GM04503 (cell line): ENCODE data around the gene MAX.
"Not testable (repeated sequence)": the region's sequence is repeated elsewhere in the genome, so short reads cannot be mapped to it uniquely, and the experiment has no call there.

Experiments
- DNase-seq: peaks from one replicate; pipeline ENCODE4 v3.0.0-alpha.2; 2012; ENCODE audit warnings: low read depth

MAX gene

DNA sequence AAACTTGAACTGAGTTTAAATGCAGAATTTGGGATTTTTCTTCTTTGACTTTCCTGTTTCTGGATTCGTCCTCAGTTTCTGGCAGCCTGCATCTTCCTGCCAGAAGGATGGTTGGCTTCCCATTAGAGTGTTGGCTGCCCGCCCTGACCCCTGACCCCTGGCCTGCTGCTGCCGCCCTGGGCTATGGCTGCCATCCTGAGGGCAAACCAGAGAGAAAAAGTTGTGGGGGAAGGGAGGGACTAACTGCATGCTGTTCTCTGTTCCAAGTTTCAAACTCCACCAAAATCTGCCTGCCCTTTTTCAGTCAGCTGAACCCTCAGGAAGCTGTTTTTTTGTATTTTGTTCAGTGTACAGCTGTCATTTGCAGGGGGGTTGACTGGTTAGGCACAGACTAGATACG is 67.3 kb downstream of the MAX start:
- no peak for DNase-seq

DNA sequence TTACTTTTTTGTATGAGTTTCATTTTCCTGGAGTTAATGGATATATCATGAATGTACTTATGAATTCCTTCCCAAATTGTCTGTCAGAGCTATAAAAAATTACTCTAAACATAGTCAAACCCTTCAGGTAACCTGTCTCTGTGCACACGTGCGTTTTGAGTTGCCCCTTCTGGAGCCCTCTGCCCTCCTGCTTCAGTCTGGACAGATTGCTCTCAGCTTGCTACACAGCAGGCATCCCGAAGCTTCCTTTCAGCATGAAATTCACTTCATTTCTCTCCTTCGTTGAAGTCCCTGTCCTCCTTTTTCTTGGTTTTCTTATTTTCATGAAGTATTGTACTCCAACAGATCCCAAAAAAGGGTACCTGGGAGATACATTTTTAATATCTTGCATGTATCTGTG is 68.3 kb downstream of the MAX start:
- DNase-seq: no peak

- DNase-seq: no peak
These were observed 69.1 kb downstream of the MAX start for GRCh38 chr14:65033181-65033580.

DNA sequence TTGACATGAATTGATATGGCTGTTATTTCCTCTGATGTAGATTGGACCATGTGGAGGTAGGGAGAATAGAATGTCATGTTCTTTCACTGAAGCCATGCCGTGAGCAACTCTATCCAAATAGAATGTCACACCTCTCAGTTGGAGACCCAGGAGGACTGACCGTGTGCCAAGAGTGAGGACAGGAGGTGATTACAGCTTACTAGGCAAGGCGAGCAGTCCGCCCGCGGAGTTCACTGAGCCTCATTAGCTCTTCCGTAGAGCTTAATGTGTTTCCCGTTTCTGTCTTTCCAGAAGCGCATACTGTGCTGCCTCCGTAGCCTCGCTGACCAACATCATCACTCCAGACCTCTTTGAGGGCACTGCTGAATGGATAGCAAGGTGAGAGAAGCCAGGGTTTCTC is 70.0 kb downstream of the MAX start:
- DNase-seq: no peak

GRCh38 chr14:65031321-65031720 is 71.0 kb downstream of the MAX start:
- not testable (repeated sequence) for DNase-seq

GRCh38 chr14:65028937-65029336 is 73.4 kb downstream of the MAX start:
- no peak for DNase-seq

- no peak for DNase-seq
These were observed 75.1 kb downstream of the MAX start for GRCh38 chr14:65027127-65027799.

GRCh38 chr14:65026526-65026925 is 75.8 kb downstream of the MAX start:
- DNase-seq: no peak

GRCh38 chr14:65025818-65026217 is 76.5 kb downstream of the MAX start:
- no peak for DNase-seq
